KMS-11 (cell line): ENCODE data around the gene PER1.

Experiments used
- H2AFZ ChIP-seq: fragments of 200-600 bp; sonication (generic); 2 replicates; pipeline ENCODE4 v1.6.1; 2016; ENCODE audit warnings: antibody characterized with exemption, mixed run types, low read depth
- H3K27ac ChIP-seq: fragments of 200-600 bp; sonication (generic); 2 replicates; pipeline ENCODE4 v1.6.1; 2016; ENCODE audit warnings: mild to moderate bottlenecking, mixed run types
- H3K27me3 ChIP-seq: fragments of 200-600 bp; sonication (generic); 2 replicates; pipeline ENCODE4 v1.6.1; 2017; ENCODE audit warnings: mild to moderate bottlenecking, low read depth, mixed run types, moderate library complexity; ENCODE audit not compliant: insufficient read depth
- H3K36me3 ChIP-seq: fragments of 200-600 bp; sonication (generic); 2 replicates; pipeline ENCODE4 v1.6.1; 2017; ENCODE audit warnings: mild to moderate bottlenecking, mixed run types; ENCODE audit not compliant: insufficient read depth
- H3K4me1 ChIP-seq: fragments of 200-600 bp; sonication (generic); 2 replicates; pipeline ENCODE4 v1.6.1; 2016; ENCODE audit warnings: mild to moderate bottlenecking, low read depth, mixed run types; ENCODE audit not compliant: poor library complexity, severe bottlenecking
- H3K4me2 ChIP-seq: fragments of 200-600 bp; sonication (generic); 2 replicates; pipeline ENCODE4 v1.7.0; 2016; ENCODE audit warnings: mild to moderate bottlenecking, mixed run types
- H3K4me3 ChIP-seq: fragments of 200-600 bp; sonication (generic); IDR thresholded peaks from 2 replicates; pipeline ENCODE4 v1.6.1; 2017; ENCODE audit warnings: low read depth, low read length, mixed read lengths; ENCODE audit not compliant: insufficient read depth
- H3K79me2 ChIP-seq: fragments of 200-600 bp; sonication (generic); 2 replicates; pipeline ENCODE4 v1.6.1; 2016; ENCODE audit warnings: low read depth, mixed run types; ENCODE audit not compliant: insufficient read depth
- H3K9ac ChIP-seq: fragments of 200-600 bp; sonication (generic); 2 replicates; pipeline ENCODE4 v1.6.1; 2016; ENCODE audit warnings: mild to moderate bottlenecking, mixed run types
- H4K20me1 ChIP-seq: fragments of 200-600 bp; sonication (generic); 2 replicates; pipeline ENCODE4 v1.6.1; 2016; ENCODE audit warnings: mild to moderate bottlenecking, mixed run types; ENCODE audit not compliant: insufficient read depth
- CTCF ChIP-seq: fragments of 200-600 bp; sonication (generic); conservative IDR thresholded peaks from 2 replicates; pipeline ENCODE4 v1.6.1; 2017; ENCODE audit warnings: low read depth, mild to moderate bottlenecking, antibody characterized with exemption, low read length, moderate library complexity, mixed read lengths

Gene PER1

DNA sequence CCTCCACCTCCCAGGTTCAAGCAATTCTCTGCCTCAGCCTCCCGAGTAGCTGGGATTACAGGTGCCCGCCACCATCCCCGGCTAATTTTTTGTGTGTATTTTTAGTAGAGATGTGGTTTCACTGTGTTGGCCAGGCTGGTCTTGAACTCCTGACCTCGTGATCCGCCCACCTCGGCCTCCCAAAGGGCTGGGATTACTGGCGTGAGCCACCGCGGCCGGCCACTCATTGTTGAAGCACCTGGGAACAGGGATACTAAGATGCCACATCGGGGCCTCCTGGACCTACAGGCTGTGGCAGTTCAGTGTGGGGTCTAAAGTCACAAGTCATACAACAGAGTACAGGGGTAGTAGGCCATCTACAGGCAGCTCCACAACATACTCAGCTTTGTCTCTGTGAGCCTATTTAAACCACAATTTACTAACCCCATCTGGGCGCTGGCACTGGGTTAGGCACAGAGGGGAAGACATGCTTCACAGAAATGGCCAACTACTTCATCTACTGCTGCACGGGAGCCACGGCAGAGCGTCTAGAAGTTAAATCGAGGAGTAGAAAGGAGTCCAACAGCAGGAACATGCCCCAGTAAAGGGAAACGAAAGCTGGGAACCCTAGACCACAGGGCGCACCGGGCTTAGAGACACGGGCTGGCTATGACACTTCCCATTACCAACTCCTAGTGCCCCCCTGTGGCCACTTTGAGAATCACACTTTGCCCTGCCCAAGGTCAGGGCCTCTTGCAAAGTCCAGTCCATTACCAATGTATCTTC is 6.2 kb upstream of the PER1 start:
- Histone ChIP-seq H3K4me1 (no peaks in the 10 kb centered on the region), H3K79me2 (no peaks in the 10 kb centered on the region), H3K9ac (no peak overlapping the region), H3K4me3 (no peak overlapping the region), H3K36me3 (no peaks in the 10 kb centered on the region), H2AFZ (no peak overlapping the region), H3K27ac (no peak overlapping the region), H3K27me3 (no peaks in the 10 kb centered on the region), H3K4me2 (no peak overlapping the region), H4K20me1 (no peaks in the 10 kb centered on the region)
- TF ChIP-seq CTCF: peak; percentile 64

DNA sequence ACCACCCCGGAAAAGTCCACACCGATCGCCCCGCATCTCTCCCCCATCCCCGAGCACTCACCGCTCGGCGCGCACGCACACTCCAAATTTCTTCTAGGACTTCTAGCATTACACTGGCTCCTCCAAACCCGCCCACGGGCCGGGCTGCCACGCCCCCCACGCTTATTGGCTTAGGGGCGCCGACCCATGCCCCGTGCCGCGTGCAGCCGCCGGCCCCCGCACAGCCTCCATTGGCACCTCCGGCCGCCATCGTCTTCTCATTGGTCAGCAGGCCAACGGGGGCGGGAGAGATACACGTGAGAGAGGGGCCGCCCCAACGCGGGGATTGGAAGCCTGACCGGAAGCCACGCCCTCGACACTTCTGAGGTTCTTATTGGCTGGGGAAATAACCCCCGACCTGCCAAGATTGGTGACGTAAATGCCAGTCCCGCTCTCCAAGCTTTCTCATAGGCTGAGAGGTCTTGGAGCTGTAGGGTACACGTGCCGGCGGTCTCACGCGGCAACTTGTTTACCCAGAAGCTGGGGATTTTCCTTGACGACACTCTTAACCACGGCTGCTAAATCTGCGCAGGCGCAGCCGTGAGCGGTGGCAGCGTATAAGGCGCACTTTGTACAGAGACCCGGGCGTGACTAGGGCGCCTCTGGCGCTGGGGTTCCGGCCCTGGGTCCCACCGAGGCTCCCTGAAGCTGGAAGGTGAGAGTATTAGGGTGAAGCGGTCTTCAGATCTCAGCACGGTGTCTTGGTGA is 4.2 kb upstream of the PER1 start:
- H3K27me3 ChIP-seq: no peaks in the 10 kb centered on the region
- peak overlapping the region; percentile 56; the same call in 1 of the 2 replicates for H3K9ac ChIP-seq
- H2AFZ ChIP-seq: no peak overlapping the region
- no peaks in the 10 kb centered on the region for H3K4me1 ChIP-seq
- no peak overlapping the region; the same call in 1 of the 2 replicates for H3K4me2 ChIP-seq
- H3K36me3 ChIP-seq: no peaks in the 10 kb centered on the region
- no peak for TF ChIP-seq CTCF
- H4K20me1 ChIP-seq: no peaks in the 10 kb centered on the region
- H3K79me2 ChIP-seq: no peaks in the 10 kb centered on the region
- no peak overlapping the region for H3K4me3 ChIP-seq
- peak overlapping the region; percentile 68 for H3K27ac ChIP-seq

DNA sequence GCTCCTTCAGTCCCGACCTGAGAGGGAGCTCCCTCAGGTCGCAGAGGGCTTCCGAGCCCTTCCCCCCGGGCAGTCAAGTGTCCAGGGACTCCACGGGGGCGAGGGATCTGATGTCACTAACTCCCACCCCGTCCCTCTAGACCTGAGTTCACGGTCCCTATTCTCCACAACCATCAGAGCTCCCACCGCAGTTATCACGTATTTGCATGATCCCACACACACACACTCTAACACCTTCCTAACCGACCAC is 3.7 kb upstream of the PER1 start:
- Histone ChIP-seq H3K79me2 (no peaks in the 10 kb centered on the region), H3K4me1 (no peaks in the 10 kb centered on the region), H2AFZ (no peak overlapping the region)

More for the DNA sequence above, 3.7 kb upstream of the PER1 start:
- Histone ChIP-seq H3K36me3 (no peaks in the 10 kb centered on the region), H3K4me3 (no peak overlapping the region), H3K4me2 (0 out of 2 replicates have a peak overlapping the region, but pooled peaks have one; percentile 21), H3K27ac (peak overlapping the region; percentile 18; the same call in 1 of the 2 replicates), H3K27me3 (no peaks in the 10 kb centered on the region), H4K20me1 (no peaks in the 10 kb centered on the region), H3K9ac (peak overlapping the region; percentile 41; the same call in 1 of the 2 replicates)
- TF ChIP-seq CTCF: no peak
